ENCODE data around the gene CCR6.

- no peak for TF ChIP-seq CTCF (IDR thresholded peaks at IDR 0.05)
- TF ChIP-seq POLR2A (IDR thresholded peaks at IDR 0.05): no peak
- TF ChIP-seq EP300 (IDR thresholded peaks at IDR 0.05; ENCODE audit: low read depth): no peak
Observed at GRCh38 chr6:167122827-167123657, at the start of gene CCR6.
